K562 (cell line): ENCODE results near the gene MYMX. TPM values are rescaled to one million over a fixed set of nuclear protein-coding genes. Genes with fewer than 3 reads are reported as not detected.

Experiments used
- CXXC5 ChIP-seq: fragments of 250-450 bp; sonication (Bioruptor Pico); IDR thresholded peaks from 2 replicates; pipeline ENCODE4 v1.8.0; 2022; ENCODE audit warnings: inconsistent platforms, mild to moderate bottlenecking, moderate library complexity
- GTF2E2 ChIP-seq: fragments of 200-800 bp; sonication (Bioruptor generic); IDR thresholded peaks from 2 replicates; pipeline ENCODE4 v1.6.1; 2016; ENCODE audit warnings: missing genetic modification characterization, missing compliant biosample characterization
- NFATC3 ChIP-seq: fragments of 450-650 bp; IDR thresholded peaks from 2 replicates; pipeline ENCODE4 v1.6.1; 2017; ENCODE audit warnings: mild to moderate bottlenecking
- PHF20 ChIP-seq: fragments of 450-650 bp; IDR thresholded peaks from 2 replicates; pipeline ENCODE4 v1.6.1; 2018; ENCODE audit not compliant: partially characterized antibody
- POLR2A ChIP-seq: fragments of 450-650 bp; conservative IDR thresholded peaks from 2 replicates; pipeline ENCODE4 v1.6.1; 2016
- YY1 ChIP-seq, 3 experiments: IDR thresholded peaks; 2 replicates each; pipeline ENCODE4 v1.6.1; 2011; ENCODE audit warnings: low read length in 2 of 3, mild to moderate bottlenecking in 2 of 3, moderate library complexity in 2 of 3, borderline replicate concordance in 1 of 3, control low read depth in 1 of 3, low read depth in 1 of 3; ENCODE audit not compliant: insufficient read depth in 3 of 3, insufficient replicate concordance in 2 of 3, control insufficient read depth in 1 of 3, insufficient read length in 1 of 3; ENCODE audit errors: extremely low read depth in 1 of 3
- polyA plus RNA-seq, 8 experiments: library from polyadenylated mRNA; depleted of rRNA in 4 of 8; stranded (reverse) in 5 of 8; unstranded in 3 of 8; fragments of >200 nt; fragmentation: Nextera tagmentation in 2 of 8; fragmentation: Illumina TruSeq in 1 of 8; extraction: Ambion mirVana in 2 of 8; extraction: Trizol in 1 of 8; gene quantifications; 2 replicates each; pipeline versions ENCODE4 v1.2.1 to v1.2.3, GENCODE V29; 2011 to 2014; ENCODE audit warnings: inconsistent platforms in 1 of 8, missing spikeins in 1 of 8
- total RNA-seq, 7 experiments: library from RNA; depleted of rRNA in 6 of 7; stranded (reverse); fragments of >200 nt in 6 of 7; fragmentation: Illumina TruSeq in 2 of 7; extraction: Trizol in 2 of 7; gene quantifications; 2 replicates each; pipeline versions ENCODE4 v1.2.1 to v1.2.3, GENCODE V29; 2011 to 2021; ENCODE audit warnings: low replicate concordance in 1 of 7
- TF ChIP-seq, protein P1 (sequence below): fragments of 200-600 bp; sonication (generic); IDR thresholded peaks from one replicate; pipeline ENCODE4 v1.6.1; 2012; ENCODE audit warnings: mild to moderate bottlenecking, low read depth, low read length, inconsistent platforms

MYMX gene
- total and polyA plus RNA-seq, 9 of the 15 experiments (the other 6 are each of a cell fraction or from before 2014, with no cell fraction given): 0.12 TPM; not detected in 8

DNA sequence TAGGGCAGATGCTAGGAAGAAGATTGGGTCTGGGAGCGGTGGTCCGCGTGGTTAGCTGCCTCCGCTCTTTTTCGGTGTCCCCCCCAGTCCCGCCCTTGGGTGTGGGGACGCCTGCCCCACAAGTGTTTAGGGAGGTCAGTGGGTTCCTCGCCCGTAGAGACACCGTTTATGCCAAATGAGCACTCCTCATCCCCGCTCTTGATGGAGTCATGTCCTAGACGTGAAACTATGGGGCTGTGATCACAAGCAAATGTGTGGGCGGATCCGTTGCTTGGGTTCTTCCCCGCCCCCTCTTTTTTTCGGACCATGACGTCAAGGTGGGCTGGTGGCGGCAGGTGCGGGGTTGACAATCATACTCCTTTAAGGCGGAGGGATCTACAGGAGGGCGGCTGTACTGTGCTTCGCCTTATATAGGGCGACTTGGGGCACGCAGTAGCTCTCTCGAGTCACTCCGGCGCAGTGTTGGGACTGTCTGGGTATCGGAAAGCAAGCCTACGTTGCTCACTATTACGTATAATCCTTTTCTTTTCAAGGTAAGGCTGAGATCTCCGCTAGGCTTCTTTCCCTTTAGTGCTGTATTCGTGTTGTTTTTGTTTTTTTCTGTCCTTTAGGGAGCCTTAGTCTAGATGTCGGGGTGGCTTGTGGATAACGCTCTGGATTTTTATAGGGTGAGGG is 30.1 kb downstream of the MYMX start, which contains the start of gene HSP90AB1 (continued):
- TF ChIP-seq, protein P1, sequence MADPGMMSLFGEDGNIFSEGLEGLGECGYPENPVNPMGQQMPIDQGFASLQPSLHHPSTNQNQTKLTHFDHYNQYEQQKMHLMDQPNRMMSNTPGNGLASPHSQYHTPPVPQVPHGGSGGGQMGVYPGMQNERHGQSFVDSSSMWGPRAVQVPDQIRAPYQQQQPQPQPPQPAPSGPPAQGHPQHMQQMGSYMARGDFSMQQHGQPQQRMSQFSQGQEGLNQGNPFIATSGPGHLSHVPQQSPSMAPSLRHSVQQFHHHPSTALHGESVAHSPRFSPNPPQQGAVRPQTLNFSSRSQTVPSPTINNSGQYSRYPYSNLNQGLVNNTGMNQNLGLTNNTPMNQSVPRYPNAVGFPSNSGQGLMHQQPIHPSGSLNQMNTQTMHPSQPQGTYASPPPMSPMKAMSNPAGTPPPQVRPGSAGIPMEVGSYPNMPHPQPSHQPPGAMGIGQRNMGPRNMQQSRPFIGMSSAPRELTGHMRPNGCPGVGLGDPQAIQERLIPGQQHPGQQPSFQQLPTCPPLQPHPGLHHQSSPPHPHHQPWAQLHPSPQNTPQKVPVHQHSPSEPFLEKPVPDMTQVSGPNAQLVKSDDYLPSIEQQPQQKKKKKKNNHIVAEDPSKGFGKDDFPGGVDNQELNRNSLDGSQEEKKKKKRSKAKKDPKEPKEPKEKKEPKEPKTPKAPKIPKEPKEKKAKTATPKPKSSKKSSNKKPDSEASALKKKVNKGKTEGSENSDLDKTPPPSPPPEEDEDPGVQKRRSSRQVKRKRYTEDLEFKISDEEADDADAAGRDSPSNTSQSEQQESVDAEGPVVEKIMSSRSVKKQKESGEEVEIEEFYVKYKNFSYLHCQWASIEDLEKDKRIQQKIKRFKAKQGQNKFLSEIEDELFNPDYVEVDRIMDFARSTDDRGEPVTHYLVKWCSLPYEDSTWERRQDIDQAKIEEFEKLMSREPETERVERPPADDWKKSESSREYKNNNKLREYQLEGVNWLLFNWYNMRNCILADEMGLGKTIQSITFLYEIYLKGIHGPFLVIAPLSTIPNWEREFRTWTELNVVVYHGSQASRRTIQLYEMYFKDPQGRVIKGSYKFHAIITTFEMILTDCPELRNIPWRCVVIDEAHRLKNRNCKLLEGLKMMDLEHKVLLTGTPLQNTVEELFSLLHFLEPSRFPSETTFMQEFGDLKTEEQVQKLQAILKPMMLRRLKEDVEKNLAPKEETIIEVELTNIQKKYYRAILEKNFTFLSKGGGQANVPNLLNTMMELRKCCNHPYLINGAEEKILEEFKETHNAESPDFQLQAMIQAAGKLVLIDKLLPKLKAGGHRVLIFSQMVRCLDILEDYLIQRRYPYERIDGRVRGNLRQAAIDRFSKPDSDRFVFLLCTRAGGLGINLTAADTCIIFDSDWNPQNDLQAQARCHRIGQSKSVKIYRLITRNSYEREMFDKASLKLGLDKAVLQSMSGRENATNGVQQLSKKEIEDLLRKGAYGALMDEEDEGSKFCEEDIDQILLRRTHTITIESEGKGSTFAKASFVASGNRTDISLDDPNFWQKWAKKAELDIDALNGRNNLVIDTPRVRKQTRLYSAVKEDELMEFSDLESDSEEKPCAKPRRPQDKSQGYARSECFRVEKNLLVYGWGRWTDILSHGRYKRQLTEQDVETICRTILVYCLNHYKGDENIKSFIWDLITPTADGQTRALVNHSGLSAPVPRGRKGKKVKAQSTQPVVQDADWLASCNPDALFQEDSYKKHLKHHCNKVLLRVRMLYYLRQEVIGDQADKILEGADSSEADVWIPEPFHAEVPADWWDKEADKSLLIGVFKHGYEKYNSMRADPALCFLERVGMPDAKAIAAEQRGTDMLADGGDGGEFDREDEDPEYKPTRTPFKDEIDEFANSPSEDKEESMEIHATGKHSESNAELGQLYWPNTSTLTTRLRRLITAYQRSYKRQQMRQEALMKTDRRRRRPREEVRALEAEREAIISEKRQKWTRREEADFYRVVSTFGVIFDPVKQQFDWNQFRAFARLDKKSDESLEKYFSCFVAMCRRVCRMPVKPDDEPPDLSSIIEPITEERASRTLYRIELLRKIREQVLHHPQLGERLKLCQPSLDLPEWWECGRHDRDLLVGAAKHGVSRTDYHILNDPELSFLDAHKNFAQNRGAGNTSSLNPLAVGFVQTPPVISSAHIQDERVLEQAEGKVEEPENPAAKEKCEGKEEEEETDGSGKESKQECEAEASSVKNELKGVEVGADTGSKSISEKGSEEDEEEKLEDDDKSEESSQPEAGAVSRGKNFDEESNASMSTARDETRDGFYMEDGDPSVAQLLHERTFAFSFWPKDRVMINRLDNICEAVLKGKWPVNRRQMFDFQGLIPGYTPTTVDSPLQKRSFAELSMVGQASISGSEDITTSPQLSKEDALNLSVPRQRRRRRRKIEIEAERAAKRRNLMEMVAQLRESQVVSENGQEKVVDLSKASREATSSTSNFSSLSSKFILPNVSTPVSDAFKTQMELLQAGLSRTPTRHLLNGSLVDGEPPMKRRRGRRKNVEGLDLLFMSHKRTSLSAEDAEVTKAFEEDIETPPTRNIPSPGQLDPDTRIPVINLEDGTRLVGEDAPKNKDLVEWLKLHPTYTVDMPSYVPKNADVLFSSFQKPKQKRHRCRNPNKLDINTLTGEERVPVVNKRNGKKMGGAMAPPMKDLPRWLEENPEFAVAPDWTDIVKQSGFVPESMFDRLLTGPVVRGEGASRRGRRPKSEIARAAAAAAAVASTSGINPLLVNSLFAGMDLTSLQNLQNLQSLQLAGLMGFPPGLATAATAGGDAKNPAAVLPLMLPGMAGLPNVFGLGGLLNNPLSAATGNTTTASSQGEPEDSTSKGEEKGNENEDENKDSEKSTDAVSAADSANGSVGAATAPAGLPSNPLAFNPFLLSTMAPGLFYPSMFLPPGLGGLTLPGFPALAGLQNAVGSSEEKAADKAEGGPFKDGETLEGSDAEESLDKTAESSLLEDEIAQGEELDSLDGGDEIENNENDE: peak; percentile 12
- TF ChIP-seq YY1 (IDR thresholded peaks at IDR 0.05; ENCODE audit: borderline replicate concordance in 1 of 3, control insufficient read depth in 1 of 3, extremely low read depth in 1 of 3, insufficient read depth in 3 of 3, insufficient read length in 1 of 3, insufficient replicate concordance in 2 of 3, low read depth in 1 of 3, low read length in 2 of 3): peak in 1 of 3 experiments; percentile 51
- TF ChIP-seq PHF20: peak; percentile 88
- peak; percentile 99 for TF ChIP-seq GTF2E2 (tag)
- TF ChIP-seq NFATC3: peak; percentile 86
- TF ChIP-seq CXXC5 (CRISPR knock-in tag): peak; percentile 65
- peak; percentile 100 for TF ChIP-seq POLR2A
